Upper lobe of left lung (tissue), 4 donors: ENCODE results near the gene ENDOD1.

Experiments
- EP300 ChIP-seq, 4 donors: sonication (generic); formaldehyde crosslinking; IDR thresholded peaks; one replicate each; pipeline ENCODE4 v1.5.1; 2017; ENCODE audit warnings: antibody characterized with exemption in 4 of 4, control low read depth in 2 of 4
- POLR2A ChIP-seq, 4 donors: fragments of 450-650 bp; IDR thresholded peaks; one replicate each; pipeline ENCODE4 v1.5.1; 2016 to 2017; ENCODE audit warnings: antibody characterized with exemption in 4 of 4, mild to moderate bottlenecking in 2 of 4
- POLR2AphosphoS5 ChIP-seq, 2 donors: sonication (generic); formaldehyde crosslinking; IDR thresholded peaks; one replicate each; pipeline ENCODE4 v1.5.1; 2017; ENCODE audit warnings: antibody characterized with exemption in 2 of 2
- TF ChIP-seq, protein P1 (sequence below), 6 experiments: fragments of 450-650 bp in 4 of 6; fragments of 200-600 bp in 2 of 6; sonication (generic) in 2 of 6; IDR thresholded peaks; one replicate each; pipeline ENCODE4 v1.5.1; 2016 to 2019; ENCODE audit warnings: antibody characterized with exemption in 6 of 6

DNA sequence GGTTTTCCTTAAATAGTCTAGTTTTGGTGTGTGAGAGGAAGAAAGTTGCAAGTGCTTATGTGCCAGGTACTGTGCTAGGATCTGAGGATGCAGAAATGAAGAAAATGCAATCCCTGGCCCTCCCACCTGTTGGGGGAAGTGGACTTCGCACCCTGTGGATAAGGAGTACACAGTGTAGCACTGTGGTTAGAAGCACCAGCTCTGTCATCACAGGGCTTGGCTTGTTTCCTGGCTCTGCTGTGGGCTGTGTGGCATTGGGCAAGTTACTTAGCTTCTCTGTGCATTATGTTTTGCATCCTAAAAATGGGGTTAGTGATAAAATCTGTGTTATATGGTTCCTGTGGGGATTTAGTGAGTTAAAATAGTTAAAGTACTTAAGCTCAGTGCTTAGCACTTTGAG, 68.2 kb downstream of the ENDOD1 start:
- no peak for TF ChIP-seq POLR2A (IDR thresholded peaks at IDR 0.05)
- TF ChIP-seq, protein P1, sequence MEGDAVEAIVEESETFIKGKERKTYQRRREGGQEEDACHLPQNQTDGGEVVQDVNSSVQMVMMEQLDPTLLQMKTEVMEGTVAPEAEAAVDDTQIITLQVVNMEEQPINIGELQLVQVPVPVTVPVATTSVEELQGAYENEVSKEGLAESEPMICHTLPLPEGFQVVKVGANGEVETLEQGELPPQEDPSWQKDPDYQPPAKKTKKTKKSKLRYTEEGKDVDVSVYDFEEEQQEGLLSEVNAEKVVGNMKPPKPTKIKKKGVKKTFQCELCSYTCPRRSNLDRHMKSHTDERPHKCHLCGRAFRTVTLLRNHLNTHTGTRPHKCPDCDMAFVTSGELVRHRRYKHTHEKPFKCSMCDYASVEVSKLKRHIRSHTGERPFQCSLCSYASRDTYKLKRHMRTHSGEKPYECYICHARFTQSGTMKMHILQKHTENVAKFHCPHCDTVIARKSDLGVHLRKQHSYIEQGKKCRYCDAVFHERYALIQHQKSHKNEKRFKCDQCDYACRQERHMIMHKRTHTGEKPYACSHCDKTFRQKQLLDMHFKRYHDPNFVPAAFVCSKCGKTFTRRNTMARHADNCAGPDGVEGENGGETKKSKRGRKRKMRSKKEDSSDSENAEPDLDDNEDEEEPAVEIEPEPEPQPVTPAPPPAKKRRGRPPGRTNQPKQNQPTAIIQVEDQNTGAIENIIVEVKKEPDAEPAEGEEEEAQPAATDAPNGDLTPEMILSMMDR (IDR thresholded peaks at IDR 0.05): no peak
- TF ChIP-seq POLR2AphosphoS5 (IDR thresholded peaks at IDR 0.05): no peak
- TF ChIP-seq EP300 (IDR thresholded peaks at IDR 0.05): no peak
